CD4-positive, CD25-positive, alpha-beta regulatory T cell (primary cell): ENCODE data around the gene ZNF444. TPM values are rescaled to one million over a fixed set of nuclear protein-coding genes. Genes with fewer than 3 reads are reported as not detected.
"Not testable (repeated sequence)": the region's sequence is repeated elsewhere in the genome, so short reads cannot be mapped to it uniquely, and the experiment has no call there.

Experiments
- ATAC-seq, 2 donors: fragments of 150-1000 bp; cut with Tn5 transposase; one replicate each; pipeline ENCODE4 v1.10.0; 2021; ENCODE audit warnings: low read depth in 2 of 2, moderate number of reproducible peaks in 2 of 2, moderate library complexity in 1 of 2
- DNase-seq, 3 donors: peaks; one replicate each; pipeline versions ENCODE4 v3.0.0 to v3.0.0-alpha.2; 2012 to 2022; ENCODE audit warnings: mixed read lengths in 1 of 3
- H3K27ac ChIP-seq: one replicate; pipeline ENCODE4 v1.7.0; 2013; ENCODE audit warnings: mild to moderate bottlenecking, low read length; ENCODE audit not compliant: insufficient read depth, poor library complexity, severe bottlenecking
- H3K27me3 ChIP-seq: one replicate; pipeline ENCODE4 v1.7.0; 2013; ENCODE audit warnings: low read length; ENCODE audit not compliant: control insufficient read depth, insufficient read depth
- H3K36me3 ChIP-seq: one replicate; pipeline ENCODE4 v1.7.0; 2013; ENCODE audit warnings: mild to moderate bottlenecking, low read length, moderate library complexity; ENCODE audit not compliant: control insufficient read depth, insufficient read depth
- H3K4me1 ChIP-seq: 2 replicates; pipeline ENCODE4 v1.7.0; 2013; ENCODE audit warnings: mild to moderate bottlenecking, low read length; ENCODE audit not compliant: insufficient read depth, control insufficient read depth, poor library complexity, severe bottlenecking
- H3K4me3 ChIP-seq: one replicate; pipeline ENCODE4 v1.7.0; 2013; ENCODE audit warnings: low read depth, mild to moderate bottlenecking, low read length, moderate library complexity
- H3K9me3 ChIP-seq, 2 experiments: 1 replicate in 1 of 2; 2 replicates in 1 of 2; pipeline ENCODE4 v1.7.0; 2013; ENCODE audit warnings: low read length in 2 of 2, mild to moderate bottlenecking in 1 of 2, moderate library complexity in 1 of 2; ENCODE audit not compliant: control insufficient read depth in 2 of 2
- H3K27ac Mint-ChIP-seq, 3 donors: one replicate each; pipeline ENCODE4 v1.8.0; 2020 to 2022; ENCODE audit warnings: mild to moderate bottlenecking in 3 of 3, mixed read lengths in 3 of 3, moderate library complexity in 2 of 3
- H3K27me3 Mint-ChIP-seq: one replicate; pipeline ENCODE4 v1.8.0; 2022; ENCODE audit warnings: mild to moderate bottlenecking, mixed read lengths
- H3K36me3 Mint-ChIP-seq: one replicate; pipeline ENCODE4 v1.8.0; 2020; ENCODE audit warnings: mixed read lengths
- H3K4me1 Mint-ChIP-seq, 4 donors: one replicate each; pipeline ENCODE4 v1.8.0; 2020 to 2022; ENCODE audit warnings: mixed read lengths in 4 of 4, mild to moderate bottlenecking in 1 of 4
- H3K4me3 Mint-ChIP-seq, 4 donors: one replicate each; pipeline ENCODE4 v1.8.0; 2020 to 2022; ENCODE audit warnings: mild to moderate bottlenecking in 4 of 4, mixed read lengths in 4 of 4, moderate library complexity in 3 of 4
- H3K9me3 Mint-ChIP-seq, 7 donors: one replicate each; pipeline ENCODE4 v1.8.0; 2020 to 2022; ENCODE audit warnings: mixed read lengths in 7 of 7, mild to moderate bottlenecking in 3 of 7, moderate library complexity in 2 of 7
- polyA plus RNA-seq, 4 donors: library from polyadenylated mRNA; unstranded; fragments of 300-500 nt; fragmentation: Illumina TruSeq; gene quantifications; one replicate each; pipeline ENCODE4 v1.2.3, GENCODE V29; 2021
- total RNA-seq: library from RNA; stranded (reverse); gene quantifications from one replicate; pipeline ENCODE4 v1.2.3, GENCODE V29; 2022

The ZNF444 gene
- total and polyA plus RNA-seq, 5 donors from 2014 or later: 10.8 to 23.5 (median 14.3) TPM

DNA sequence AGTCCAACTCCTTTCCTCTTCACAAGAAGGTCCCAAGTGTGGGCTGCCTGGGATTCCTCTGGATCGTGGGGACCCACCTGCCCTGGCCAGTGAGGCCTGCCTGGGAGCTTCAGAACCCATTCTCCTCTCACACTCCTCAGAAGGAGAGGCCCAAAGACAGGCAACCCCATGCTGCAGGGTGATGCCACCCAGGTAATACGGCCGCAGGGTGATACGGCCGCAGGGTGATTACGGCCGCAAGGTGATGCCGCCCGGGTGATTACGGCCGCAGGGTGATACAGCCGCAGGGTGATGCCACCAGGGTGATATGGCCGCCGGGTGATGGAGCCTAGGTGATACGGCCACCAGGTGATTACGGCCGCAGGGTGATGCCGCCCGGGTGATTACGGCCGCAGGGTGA lies 42.9 kb upstream of the ZNF444 start:
- H3K9me3 Mint-ChIP-seq, DNase-seq, ATAC-seq, H3K9me3 ChIP-seq, H3K27me3 ChIP-seq, H3K27ac ChIP-seq, H3K27me3 Mint-ChIP-seq, H3K4me1 ChIP-seq, H3K4me3 Mint-ChIP-seq, H3K27ac Mint-ChIP-seq, H3K4me3 ChIP-seq, H3K4me1 Mint-ChIP-seq: not testable (repeated sequence)
- H3K36me3 Mint-ChIP-seq: peaks cover 20% of the 10 kb centered on the region
- peaks cover 18% of the 10 kb centered on the region for H3K36me3 ChIP-seq

- H3K27me3 ChIP-seq: no peaks in the 10 kb centered on the region
- Mint-ChIP-seq H3K4me1 (peaks cover 0 to 2% (median 0%) of the 10 kb centered on the region in 4 donors), H3K27me3 (no peaks in the 10 kb centered on the region), H3K4me3 (no peak overlapping the region), H3K9me3 (no peaks in the 10 kb centered on the region), H3K27ac (no peak overlapping the region), H3K36me3 (peaks cover 15% of the 10 kb centered on the region)
- H3K4me3 ChIP-seq: no peak overlapping the region
- ATAC-seq (no peak), DNase-seq (no peak)
- no peaks in the 10 kb centered on the region for H3K4me1 ChIP-seq
- H3K9me3 ChIP-seq: no peaks in the 10 kb centered on the region
- no peak overlapping the region for H3K27ac ChIP-seq
- peaks cover 18% of the 10 kb centered on the region for H3K36me3 ChIP-seq
Observed at GRCh38 chr19:56098731-56099568, 42.1 kb upstream of the ZNF444 start.

GRCh38 chr19:56099638-56100539 lies 41.2 kb upstream of the ZNF444 start:
- Histone ChIP-seq H3K27ac (no peak overlapping the region), H3K9me3 (no peaks in the 10 kb centered on the region), H3K4me1 (no peaks in the 10 kb centered on the region), H3K4me3 (no peak overlapping the region), H3K27me3 (no peaks in the 10 kb centered on the region), H3K36me3 (peaks cover 18% of the 10 kb centered on the region)
- Mint-ChIP-seq H3K4me1 (peaks cover 0 to 7% (median 2%) of the 10 kb centered on the region in 4 donors), H3K27me3 (no peaks in the 10 kb centered on the region), H3K4me3 (no peak overlapping the region), H3K36me3 (peaks cover 15% of the 10 kb centered on the region), H3K9me3 (no peaks in the 10 kb centered on the region), H3K27ac (no peak overlapping the region)
- DNase-seq (no peak), ATAC-seq (no peak)

- no peaks in the 10 kb centered on the region for H3K27me3 Mint-ChIP-seq
Observed at GRCh38 chr19:56101095-56101494, 40.0 kb upstream of the ZNF444 start.

DNA sequence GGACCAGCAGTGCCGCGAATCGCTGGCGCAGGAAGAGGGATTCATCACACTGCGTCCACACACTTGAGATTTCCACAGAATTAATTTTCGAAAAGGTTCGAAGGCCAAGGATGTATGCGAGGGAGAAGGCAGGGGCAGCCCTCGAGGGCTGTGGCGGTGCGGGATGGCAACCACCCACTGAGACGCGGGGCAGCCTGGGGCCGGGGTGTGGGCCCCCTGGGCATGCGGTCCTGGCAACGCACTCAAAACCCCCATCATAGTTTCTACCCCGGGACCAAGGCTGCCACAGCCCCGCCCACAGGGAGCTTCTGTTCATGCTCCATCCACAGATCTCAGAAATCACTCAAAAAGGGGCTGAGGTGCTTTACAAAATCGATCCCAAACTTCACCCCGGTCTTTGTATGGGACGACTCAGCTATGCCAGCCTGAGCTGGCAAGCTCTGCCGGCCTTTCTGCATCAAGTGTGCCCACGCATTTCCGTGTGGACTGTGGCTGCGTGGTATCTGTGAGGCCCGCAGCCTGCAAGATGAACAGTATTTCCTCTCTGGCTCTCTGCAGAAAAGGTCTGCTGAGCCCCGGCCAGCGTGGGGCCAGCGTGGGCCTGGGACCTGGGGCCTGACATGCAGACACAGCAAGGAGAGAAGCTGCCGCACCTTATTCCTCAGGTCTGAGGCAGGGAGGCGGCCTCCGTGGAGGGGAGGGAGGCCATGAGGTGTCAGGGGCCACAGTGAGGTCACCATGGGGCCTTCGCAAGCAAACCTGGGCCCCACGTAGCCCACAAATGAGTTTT lies 39.1 kb upstream of the ZNF444 start:
- no peaks in the 10 kb centered on the region for H3K4me1 ChIP-seq
- no peak overlapping the region for H3K27ac Mint-ChIP-seq
- peaks cover 18% of the 10 kb centered on the region for H3K36me3 ChIP-seq

More at GRCh38 chr19:56101095-56101494, 40.0 kb upstream of the ZNF444 start:
- Histone ChIP-seq H3K4me3 (no peak overlapping the region), H3K27me3 (no peaks in the 10 kb centered on the region), H3K27ac (no peak overlapping the region), H3K9me3 (no peaks in the 10 kb centered on the region), H3K36me3 (peaks cover 18% of the 10 kb centered on the region), H3K4me1 (no peaks in the 10 kb centered on the region)
- Mint-ChIP-seq H3K4me1 (peaks cover 0 to 18% (median 5%) of the 10 kb centered on the region in 4 donors), H3K4me3 (no peak overlapping the region), H3K27ac (no peak overlapping the region), H3K9me3 (peaks cover 0 to under 1% (median 0%) of the 10 kb centered on the region in 7 donors), H3K36me3 (peaks cover 13% of the 10 kb centered on the region)
- ATAC-seq (no peak), DNase-seq (no peak)

GRCh38 chr19:56103027-56103614 lies 38.0 kb upstream of the ZNF444 start:
- H3K9me3 Mint-ChIP-seq: peaks cover 0 to 2% (median 0%) of the 10 kb centered on the region in 7 donors
- peak overlapping the region in 1 of 3 donors; percentile 87 for H3K27ac Mint-ChIP-seq
- H3K36me3 Mint-ChIP-seq: peaks cover 16% of the 10 kb centered on the region
- H3K27me3 Mint-ChIP-seq: no peaks in the 10 kb centered on the region
- Histone ChIP-seq H3K27ac (no peak overlapping the region), H3K9me3 (no peaks in the 10 kb centered on the region), H3K36me3 (peaks cover 15% of the 10 kb centered on the region), H3K4me1 (no peaks in the 10 kb centered on the region), H3K27me3 (no peaks in the 10 kb centered on the region), H3K4me3 (no peak overlapping the region)
- DNase-seq (no peak), ATAC-seq (no peak)
- H3K4me1 Mint-ChIP-seq: peaks cover 0 to 33% (median 12%) of the 10 kb centered on the region in 4 donors
- no peak overlapping the region for H3K4me3 Mint-ChIP-seq

More for the DNA sequence above, 39.1 kb upstream of the ZNF444 start:
- Mint-ChIP-seq H3K4me1 (peaks cover 0 to 26% (median 9%) of the 10 kb centered on the region in 4 donors), H3K27me3 (no peaks in the 10 kb centered on the region), H3K9me3 (peaks cover 0 to 2% (median 0%) of the 10 kb centered on the region in 7 donors), H3K36me3 (peaks cover 16% of the 10 kb centered on the region), H3K4me3 (no peak overlapping the region)
- Histone ChIP-seq H3K27me3 (no peaks in the 10 kb centered on the region), H3K27ac (no peak overlapping the region), H3K9me3 (no peaks in the 10 kb centered on the region), H3K4me3 (no peak overlapping the region)
- DNase-seq (no peak), ATAC-seq (no peak)

DNA sequence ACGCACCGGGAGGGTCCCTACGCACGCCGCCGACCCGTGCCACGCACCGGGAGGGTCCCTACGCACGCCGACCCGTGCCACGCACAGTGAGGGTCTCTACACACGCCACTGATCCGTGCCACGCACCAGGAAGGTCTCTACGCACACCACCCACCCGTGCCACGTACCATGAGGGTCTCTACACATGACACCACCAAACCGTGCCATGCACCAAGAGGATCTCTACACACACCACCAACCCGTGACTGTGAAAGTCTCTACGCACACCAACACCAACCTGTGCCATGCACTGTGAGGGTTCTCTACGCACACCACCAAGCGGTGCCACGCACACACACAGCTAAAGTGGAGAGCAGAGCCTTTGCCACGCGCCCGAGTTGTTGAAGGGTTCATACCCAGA lies 36.7 kb upstream of the ZNF444 start:
- Histone ChIP-seq H3K27ac (no peak overlapping the region), H3K27me3 (no peaks in the 10 kb centered on the region), H3K4me1 (no peaks in the 10 kb centered on the region), H3K36me3 (peaks cover 9% of the 10 kb centered on the region), H3K9me3 (no peaks in the 10 kb centered on the region), H3K4me3 (no peak overlapping the region)
- Mint-ChIP-seq H3K27ac (no peak overlapping the region), H3K9me3 (peaks cover 0 to 2% (median 0%) of the 10 kb centered on the region in 7 donors), H3K36me3 (peaks cover 16% of the 10 kb centered on the region), H3K4me1 (peaks cover 0 to 40% (median 12%) of the 10 kb centered on the region in 4 donors), H3K4me3 (no peak overlapping the region), H3K27me3 (no peaks in the 10 kb centered on the region)
- DNase-seq (no peak), ATAC-seq (no peak)
